Kidney glomerular epithelial cell (primary cell): ENCODE measurements around the gene ZNF747.

Experiments
- DNase-seq: peaks from one replicate; lab custom pipeline; 2025; lab: John Stamatoyannopoulos, UW

Gene ZNF747

GRCh38 chr16:30534368-30535105, at the start of gene ZNF747:
Gene ZNF747 (minus strand): TSS chr16:30534858. CDS start chr16:30534679, 179 bp downstream.
- DNase-seq = peak; percentile 85

GRCh38 chr16:30582611-30583340, 48.1 kb upstream of the ZNF747 start:
- no peak for DNase-seq

- no peak for DNase-seq
Observed at GRCh38 chr16:30581457-30581856, 46.8 kb upstream of the ZNF747 start.

GRCh38 chr16:30574678-30575077, 40.0 kb upstream of the ZNF747 start:
- DNase-seq = no peak

- DNase-seq = peak; percentile 96
Observed at GRCh38 chr16:30571445-30572322, 37.0 kb upstream of the ZNF747 start, which contains the start of gene ZNF688. Gene ZNF688 (minus strand): TSS chr16:30571714. CDS start chr16:30571629, 85 bp downstream.

- no peak for DNase-seq
Observed at GRCh38 chr16:30570636-30571444, 36.2 kb upstream of the ZNF747 start.

GRCh38 chr16:30569746-30570635, 35.3 kb upstream of the ZNF747 start:
- no peak for DNase-seq

- DNase-seq = no peak
Observed at GRCh38 chr16:30569281-30569680, 34.6 kb upstream of the ZNF747 start.

GRCh38 chr16:30567991-30568638, 33.5 kb upstream of the ZNF747 start:
- peak; percentile 52 for DNase-seq

GRCh38 chr16:30567160-30567990, 32.7 kb upstream of the ZNF747 start:
- no peak for DNase-seq

GRCh38 chr16:30566531-30566930, 31.9 kb upstream of the ZNF747 start:
- DNase-seq = no peak

- DNase-seq = no peak
Observed at GRCh38 chr16:30565984-30566383, 31.3 kb upstream of the ZNF747 start.

- no peak for DNase-seq
Observed at GRCh38 chr16:30565526-30565925, 30.9 kb upstream of the ZNF747 start.

- DNase-seq = no peak
Observed at GRCh38 chr16:30562021-30562420, 27.4 kb upstream of the ZNF747 start.

GRCh38 chr16:30561089-30561816, 26.6 kb upstream of the ZNF747 start:
- DNase-seq = no peak

- DNase-seq = no peak
Observed at GRCh38 chr16:30559690-30560089, 25.0 kb upstream of the ZNF747 start.

- DNase-seq = no peak
Observed at GRCh38 chr16:30558789-30559377, 24.2 kb upstream of the ZNF747 start.
